GM12878 (cell line): ENCODE measurements around the gene RSRC1. TPM values are rescaled to one million over a fixed set of nuclear protein-coding genes. Genes with fewer than 3 reads are reported as not detected.

Source experiments
- ASH2L ChIP-seq: fragments of 300-600, 200-600 bp; sonication (generic); IDR thresholded peaks from 2 replicates; pipeline ENCODE4 v1.6.1; 2017; ENCODE audit warnings: low read depth, mild to moderate bottlenecking, borderline replicate concordance
- CBFB ChIP-seq: IDR thresholded peaks from 2 replicates; pipeline ENCODE4 v1.6.1; 2016; ENCODE audit warnings: antibody characterized with exemption, low read depth
- CTCF ChIP-seq, 3 experiments: IDR thresholded peaks in 2 of 3; conservative IDR thresholded peaks in 1 of 3; 2 replicates each; pipeline ENCODE4 v1.5.1; 2011; ENCODE audit warnings: low read depth in 3 of 3, low read length in 3 of 3, mild to moderate bottlenecking in 3 of 3, control low read depth in 2 of 3, moderate library complexity in 2 of 3, inconsistent platforms in 1 of 3, mixed read lengths in 1 of 3; ENCODE audit not compliant: control insufficient read depth in 2 of 3, insufficient read depth in 1 of 3; ENCODE audit errors: extremely low read depth in 1 of 3
- DPF2 ChIP-seq: fragments of 450-650 bp; IDR thresholded peaks from 2 replicates; pipeline ENCODE4 v1.6.1; 2017; ENCODE audit warnings: mild to moderate bottlenecking
- EGR1 ChIP-seq, 2 experiments: IDR thresholded peaks; 1 replicate in 1 of 2; 2 replicates in 1 of 2; pipeline ENCODE4 v1.6.1; 2011 to 2012; ENCODE audit warnings: low read depth in 2 of 2, low read length in 2 of 2, borderline replicate concordance in 1 of 2, mild to moderate bottlenecking in 1 of 2, moderate library complexity in 1 of 2
- FOXK2 ChIP-seq: fragments of 450-650 bp; IDR thresholded peaks from 2 replicates; pipeline ENCODE4 v1.6.1; 2017; ENCODE audit warnings: mild to moderate bottlenecking, moderate library complexity
- MAX ChIP-seq: IDR thresholded peaks from 2 replicates; pipeline ENCODE4 v1.6.1; 2012; ENCODE audit warnings: low read depth, low read length, improper control_type of control experiment
- RAD21 ChIP-seq: IDR thresholded peaks from 2 replicates; pipeline ENCODE4 v1.6.1; 2011; ENCODE audit warnings: mild to moderate bottlenecking, low read depth, low read length, moderate library complexity; ENCODE audit not compliant: insufficient read depth
- RB1 ChIP-seq: fragments of 450-650 bp; formaldehyde crosslinking; IDR thresholded peaks from 2 replicates; pipeline ENCODE4 v1.6.1; 2017; ENCODE audit warnings: mild to moderate bottlenecking, borderline replicate concordance
- RBBP5 ChIP-seq: fragments of 200-600 bp; sonication (generic); conservative IDR thresholded peaks from 2 replicates; pipeline ENCODE4 v1.6.1; 2016
- RFX5 ChIP-seq: IDR thresholded peaks from 2 replicates; pipeline ENCODE4 v1.6.1; 2011; ENCODE audit warnings: low read depth, low read length, improper control_type of control experiment
- SP1 ChIP-seq: IDR thresholded peaks from one replicate; pipeline ENCODE4 v1.6.1; 2011; ENCODE audit warnings: low read depth, low read length
- STAT1 ChIP-seq: fragments of 450-650 bp; conservative IDR thresholded peaks from 2 replicates; pipeline ENCODE4 v1.6.1; 2014; ENCODE audit warnings: antibody characterized with exemption, mild to moderate bottlenecking
- TCF3 ChIP-seq: IDR thresholded peaks from 2 replicates; pipeline ENCODE4 v1.6.1; 2012; ENCODE audit warnings: low read depth, mild to moderate bottlenecking, low read length, borderline replicate concordance; ENCODE audit not compliant: insufficient read depth
- ZNF207 ChIP-seq: fragments of 450-650 bp; IDR thresholded peaks from 2 replicates; pipeline ENCODE4 v1.6.1; 2014; ENCODE audit warnings: antibody characterized with exemption, mild to moderate bottlenecking, borderline replicate concordance
- polyA plus RNA-seq, 11 experiments: library from polyadenylated mRNA; depleted of rRNA in 4 of 11; unstranded in 6 of 11; stranded (reverse) in 5 of 11; fragments of >200 nt; fragmentation: Nextera tagmentation in 4 of 11; fragmentation: Illumina TruSeq in 1 of 11; extraction: Ambion mirVana in 4 of 11; extraction: Trizol in 1 of 11; gene quantifications; 1 replicate in 1 of 11; 2 replicates in 10 of 11; pipeline versions ENCODE4 v1.2.1 to v1.2.3, GENCODE V29; 2011 to 2016; ENCODE audit warnings: inconsistent platforms in 2 of 11, missing spikeins in 2 of 11, low read depth in 1 of 11
- total RNA-seq, 4 experiments: library from RNA; depleted of rRNA in 3 of 4; stranded (reverse); fragments of >200 nt in 3 of 4; fragmentation: Illumina TruSeq in 1 of 4; extraction: Trizol in 1 of 4; gene quantifications; 2 replicates each; pipeline versions ENCODE4 v1.2.1 to v1.2.3, GENCODE V29; 2013 to 2021

The RSRC1 gene
- total and polyA plus RNA-seq, 10 of the 15 experiments (the other 5 are each of a cell fraction or from before 2014, with no cell fraction given), result 16.4 to 85.9 (median 42.0) TPM

- TF ChIP-seq RBBP5 (no peak), CBFB (no peak), MAX (no peak), ASH2L (no peak), TCF3 (no peak), DPF2 (no peak), RAD21 (peak; percentile 94), RB1 (peak; percentile 51; the same call in 1 of the 2 replicates), FOXK2 (no peak), CTCF (IDR thresholded peaks at IDR 0.05 in 2 of 3, conservative IDR thresholded peaks at IDR 0.05 in 1 of 3; ENCODE audit: control insufficient read depth in 2 of 3, extremely low read depth in 1 of 3, insufficient read depth in 1 of 3, low read depth in 3 of 3, low read length in 3 of 3) (peak; percentile 58 to 88 (median 68); a peak in 4 of 6 replicates), STAT1 (no peak), SP1 (no peak), ZNF207 (no peak), RFX5 (no peak), EGR1 (IDR thresholded peaks at IDR 0.05; ENCODE audit: borderline replicate concordance in 1 of 2, low read depth in 2 of 2, low read length in 2 of 2) (no peak)
These were observed 324.6 kb downstream of the RSRC1 start (continued) for GRCh38 chr3:158434412-158435038.
